HL-60/S4 treated with retinoic acid at 250 ng/mL for 4 days and 3 days (cell line): ENCODE data around the gene KRT33A.
"Not testable (repeated sequence)": the region's sequence is repeated elsewhere in the genome, so short reads cannot be mapped to it uniquely, and the experiment has no call there.

Experiments used
- in situ Hi-C: fragments of 300-500 bp; cut with MboI; formaldehyde crosslinking; loops from 2 replicates; pipeline ENCODE4 v1.7.0; 2022; ENCODE audit warnings: low sequenced_read_pairs

KRT33A gene

DNA sequence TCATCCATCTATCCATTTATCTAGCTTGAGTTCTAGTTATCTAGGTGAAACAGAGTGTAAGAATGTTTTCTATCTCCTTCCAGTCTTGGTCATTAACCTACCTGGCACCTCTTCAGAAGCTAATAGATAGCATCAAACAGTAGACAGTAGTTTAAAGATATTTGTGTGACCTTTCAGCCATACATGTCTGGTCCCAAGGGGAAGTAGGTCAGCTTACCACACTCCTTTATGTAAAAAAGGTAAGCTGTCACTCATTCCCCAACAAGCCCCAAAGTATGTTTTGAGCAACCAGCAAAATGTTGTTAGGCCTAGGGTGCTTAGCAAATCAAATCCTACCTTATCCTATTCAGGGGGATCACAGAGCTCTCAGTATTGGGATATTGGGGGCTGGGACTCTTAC is 15.4 kb upstream of the KRT33A start:
- in situ Hi-C loops, result no loop called here

DNA sequence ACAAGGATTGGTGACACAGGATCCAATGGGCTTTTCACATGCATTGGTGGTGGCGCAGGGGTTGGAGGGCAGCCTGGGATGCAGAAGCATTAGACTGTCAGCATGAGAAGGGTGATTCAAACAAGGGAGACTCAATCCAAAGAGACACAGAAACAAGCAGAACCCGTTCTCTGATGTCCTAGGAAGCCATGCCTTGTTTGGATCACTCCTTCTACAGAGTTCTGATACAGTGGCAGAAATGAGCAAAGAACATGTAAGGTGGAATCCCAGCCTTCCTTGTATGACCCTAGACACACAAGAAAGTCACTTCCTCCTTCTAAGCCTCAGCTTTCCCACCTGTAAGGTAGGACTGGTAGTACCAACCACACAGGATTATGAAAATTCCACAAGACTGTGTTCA is 13.3 kb upstream of the KRT33A start:
- in situ Hi-C loops, result no loop called here

DNA sequence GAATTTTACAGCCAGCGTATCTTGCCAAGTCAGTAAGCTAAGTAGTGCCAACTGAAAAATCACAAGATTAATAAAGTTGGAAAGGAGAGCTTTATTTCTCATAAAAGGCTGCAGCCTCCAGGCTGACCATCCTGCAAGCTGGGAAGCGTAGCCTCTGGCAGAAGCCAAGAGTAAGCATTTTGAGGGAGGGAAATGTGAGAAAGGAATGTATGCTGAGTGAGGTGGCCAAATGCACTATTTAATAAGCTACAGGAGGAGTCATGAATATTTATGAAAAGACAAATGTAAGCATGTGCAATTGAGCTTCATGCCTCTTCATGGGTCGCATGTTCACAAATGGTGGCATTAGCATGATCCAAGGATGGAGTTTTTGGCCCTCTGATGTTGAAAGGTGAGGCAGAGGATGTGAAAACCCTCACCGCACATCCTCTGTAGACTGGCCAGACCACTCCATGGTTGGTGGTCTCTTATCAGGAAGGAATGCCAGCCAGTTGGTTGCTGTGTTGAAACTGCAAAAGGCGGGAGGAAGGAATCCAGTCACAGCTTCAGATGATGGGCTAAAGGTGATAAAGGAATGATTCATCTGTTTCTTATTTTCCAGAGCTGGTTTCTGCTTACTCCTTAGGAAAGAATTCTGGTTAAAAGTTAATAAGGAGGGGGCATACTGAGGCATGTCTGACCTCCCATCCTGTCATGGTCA is 9.8 kb upstream of the KRT33A start:
- in situ Hi-C loops, result no loop called here

DNA sequence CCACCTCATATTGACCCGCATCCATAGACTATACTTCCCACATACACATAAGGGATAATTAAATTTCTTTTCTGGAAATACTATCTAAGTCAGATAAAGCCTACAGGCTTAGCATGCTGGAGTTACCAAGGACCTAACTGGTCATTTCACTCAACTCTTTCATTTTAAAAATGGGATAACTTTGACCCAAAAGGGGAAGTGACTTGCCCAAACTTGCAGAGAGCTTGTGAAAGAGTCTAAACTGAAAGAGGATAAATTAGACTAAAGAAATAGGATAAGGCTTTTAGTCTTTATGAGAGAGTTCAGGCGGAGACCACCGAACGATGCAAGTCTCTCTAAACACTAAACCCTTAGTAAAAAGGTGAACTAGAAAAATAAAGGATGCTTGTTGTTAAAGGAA is 3.9 kb upstream of the KRT33A start:
- in situ Hi-C loops, result no loop called here

DNA sequence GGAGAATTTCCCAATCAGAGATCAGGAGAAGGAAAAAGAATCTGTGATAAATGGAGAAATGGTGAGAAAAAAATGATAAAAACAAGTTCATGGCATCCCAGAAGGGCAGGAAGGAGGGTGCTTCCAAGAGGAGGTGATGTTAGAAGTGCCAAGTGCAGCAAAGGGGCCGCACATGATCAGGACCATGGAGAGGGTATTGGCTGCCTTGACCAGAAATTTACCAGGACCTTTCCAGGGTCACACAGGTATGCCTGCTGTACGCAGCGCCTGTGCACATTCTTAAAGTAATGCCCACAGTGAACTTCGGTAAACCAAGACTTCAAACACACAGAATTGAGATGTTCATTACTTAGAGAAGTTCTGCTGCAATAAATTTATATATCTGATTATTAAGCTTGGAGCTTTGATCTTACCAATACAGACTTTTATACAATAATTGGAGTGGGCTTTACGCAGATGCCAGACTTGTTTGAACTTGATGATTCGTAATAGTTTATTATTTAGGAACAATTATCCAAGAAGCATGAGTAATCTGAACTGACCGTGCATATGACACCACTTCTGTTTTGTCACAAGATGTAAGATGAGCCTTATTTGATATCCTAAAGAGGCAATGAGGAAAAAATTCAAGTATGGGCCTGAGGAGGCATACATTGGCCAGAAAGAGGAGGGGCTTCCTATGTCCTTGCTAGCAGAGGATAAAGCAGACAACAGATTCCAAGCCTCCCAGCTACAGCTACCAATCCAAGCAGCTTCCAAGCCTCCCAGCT is 2.2 kb upstream of the KRT33A start:
- in situ Hi-C loops, result no loop called here

DNA sequence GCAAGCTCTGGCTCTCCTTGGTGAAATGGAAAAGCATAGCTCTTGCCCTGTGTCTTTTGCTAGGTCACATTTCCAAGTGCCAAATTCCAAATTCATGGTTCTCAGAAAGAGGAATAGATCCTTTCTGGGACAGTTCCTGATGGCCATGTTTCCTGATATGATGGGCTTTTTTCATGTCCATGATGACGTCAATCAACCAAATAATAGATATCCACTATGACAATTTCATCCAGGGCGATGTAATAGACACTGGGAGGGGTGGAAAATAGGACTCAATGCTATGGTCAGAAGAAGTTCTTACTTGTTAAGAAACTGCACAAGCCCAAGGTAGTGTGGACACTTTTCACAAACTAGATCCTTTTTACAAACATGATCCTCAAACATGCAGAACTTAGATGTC is 549 bp upstream of the KRT33A start:
- in situ Hi-C loops, result no loop called here

DNA sequence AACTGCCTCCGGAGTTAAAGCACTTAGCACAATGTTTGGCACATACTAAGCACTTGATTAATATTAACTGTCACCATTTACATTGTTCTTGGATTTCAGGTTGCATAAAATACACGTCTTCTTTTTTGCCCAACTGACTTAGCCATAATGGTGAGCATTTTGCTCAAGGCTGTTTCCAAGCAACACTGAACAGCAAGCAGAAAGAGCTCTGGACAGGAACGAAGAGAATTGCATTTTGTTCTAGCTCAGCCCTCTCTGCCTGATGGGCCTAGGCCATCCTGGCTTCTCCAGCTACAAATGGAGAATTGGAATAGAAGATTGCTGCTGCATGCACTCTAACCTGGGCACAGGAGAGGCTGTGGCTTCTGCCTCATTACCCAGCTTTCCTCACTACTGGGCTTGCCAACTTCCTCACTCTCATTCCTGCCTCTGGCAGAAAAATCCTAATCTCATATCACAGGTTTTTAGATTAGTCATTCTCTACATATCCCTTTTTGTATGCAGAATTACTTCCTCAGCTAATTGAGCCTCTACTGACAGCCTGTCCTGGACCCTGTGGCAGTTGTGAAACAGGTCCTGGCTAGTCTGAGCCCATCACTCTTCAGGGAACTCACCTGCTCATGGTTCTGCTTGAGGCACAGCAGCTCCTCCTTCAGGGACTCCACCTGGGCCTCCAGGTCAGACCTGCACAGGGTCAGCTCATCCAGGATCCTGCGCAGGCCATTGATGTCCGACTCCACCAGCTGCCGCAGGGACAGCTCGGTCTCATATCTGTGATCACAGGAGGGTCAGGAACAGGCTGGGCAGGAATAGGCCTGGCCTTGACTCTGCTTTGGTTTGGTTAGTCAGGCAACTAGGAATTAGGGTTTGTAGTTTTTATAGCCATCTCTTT is 2.5 kb downstream of the KRT33A start:
- in situ Hi-C loops, result no loop called here

DNA sequence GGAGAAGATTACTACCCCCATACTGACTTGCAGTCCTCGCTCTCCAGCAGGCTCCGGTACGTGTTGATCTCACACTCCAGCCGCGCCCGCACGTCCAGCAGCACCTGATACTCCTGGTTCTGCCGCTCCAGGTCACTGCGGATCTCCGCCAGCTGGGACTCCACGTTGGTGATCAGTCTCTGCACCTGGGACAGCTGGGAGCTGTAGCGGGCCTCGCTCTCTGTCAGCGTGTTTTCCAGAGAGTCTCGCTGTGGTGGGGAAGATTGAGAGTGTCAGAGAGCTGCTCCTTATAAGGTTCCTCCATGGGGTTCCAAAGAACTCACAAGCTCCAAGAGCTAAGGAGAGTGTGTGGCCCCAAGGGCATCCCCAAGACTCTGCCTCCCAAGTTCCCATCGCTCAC is 4.2 kb downstream of the KRT33A start:
- in situ Hi-C loops, result not testable (repeated sequence)

DNA sequence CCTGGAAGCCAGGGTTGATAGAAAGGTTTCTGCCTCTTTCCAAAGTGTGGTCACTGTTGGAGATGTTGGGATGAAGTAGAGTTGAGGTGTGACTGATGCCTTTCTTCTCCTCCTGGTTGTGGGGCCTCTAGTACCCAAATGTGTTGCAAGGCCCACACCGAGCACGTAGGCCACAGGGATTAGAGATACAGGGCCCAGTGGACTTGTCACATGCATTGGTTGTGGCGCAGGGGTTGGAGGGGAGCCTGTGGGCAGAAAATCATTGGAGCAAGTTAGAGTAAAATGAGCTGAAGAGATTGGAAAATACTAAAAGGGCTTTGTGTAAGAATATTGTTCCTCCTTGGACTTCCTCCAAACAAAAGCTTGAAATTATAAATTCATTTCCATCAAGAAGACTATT is 4.6 kb downstream of the KRT33A start:
- in situ Hi-C loops, result no loop called here

DNA sequence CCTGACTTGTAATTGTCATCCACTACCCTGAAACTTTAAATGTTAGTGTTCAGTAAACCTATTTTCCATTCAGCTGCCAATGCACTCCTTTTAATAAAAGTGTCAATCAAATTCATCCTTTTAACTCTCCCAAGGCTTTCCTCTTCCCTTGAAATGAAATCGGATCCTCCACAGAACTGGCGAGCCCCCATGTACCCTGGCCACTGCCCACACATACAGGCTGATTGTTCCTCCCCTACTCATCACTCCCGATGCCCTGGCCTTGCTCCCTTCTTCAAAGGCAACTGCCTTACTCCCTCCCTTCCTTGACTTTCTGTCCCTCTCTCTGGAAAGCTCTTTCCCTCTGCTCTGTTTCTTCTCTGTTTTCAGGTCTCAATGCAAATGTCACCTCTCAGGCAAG is 7.6 kb downstream of the KRT33A start:
- in situ Hi-C loops, result no loop called here

DNA sequence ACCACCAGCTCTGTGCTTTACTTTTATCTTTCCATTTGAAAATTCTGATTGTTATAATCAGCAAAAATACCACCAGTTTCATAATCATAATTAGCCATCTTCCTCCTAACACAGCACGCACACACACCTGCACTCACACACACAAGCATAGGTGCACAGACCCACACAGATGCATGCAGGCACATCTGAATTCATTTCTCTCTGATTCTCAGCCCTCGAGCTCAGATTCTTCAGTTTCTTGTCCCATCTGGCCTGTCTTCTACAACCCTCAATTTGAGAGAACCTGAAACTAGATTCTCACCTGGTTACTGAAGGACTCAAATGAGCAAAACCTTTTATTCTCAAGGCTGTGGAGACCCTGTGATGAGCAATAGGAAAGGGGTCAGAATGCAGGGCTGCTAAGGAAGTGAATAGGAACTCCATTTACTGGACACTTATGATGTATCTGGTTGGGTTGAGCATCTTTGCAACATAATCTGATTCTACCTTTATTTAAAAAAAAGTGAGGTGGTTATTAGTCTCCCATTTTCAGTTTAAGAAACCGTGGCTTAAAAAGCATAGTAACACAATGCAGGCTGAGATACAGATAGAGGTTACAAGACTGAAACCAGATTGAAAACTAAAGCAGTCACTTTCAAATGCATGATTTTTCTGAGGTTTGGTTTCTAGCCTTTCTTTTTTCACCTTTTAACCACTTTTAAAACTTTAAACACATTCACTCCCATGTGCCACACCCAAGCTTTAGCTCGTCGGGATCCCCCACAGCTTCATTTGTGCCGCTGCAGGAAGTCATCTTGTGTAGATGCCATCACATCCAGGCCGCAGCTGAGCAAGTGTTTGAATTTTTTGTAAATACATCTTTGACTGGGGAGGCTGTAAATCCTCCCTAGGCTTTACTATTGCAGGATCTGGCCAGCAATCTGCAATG is 9.4 kb downstream of the KRT33A start:
- in situ Hi-C loops, result no loop called here

DNA sequence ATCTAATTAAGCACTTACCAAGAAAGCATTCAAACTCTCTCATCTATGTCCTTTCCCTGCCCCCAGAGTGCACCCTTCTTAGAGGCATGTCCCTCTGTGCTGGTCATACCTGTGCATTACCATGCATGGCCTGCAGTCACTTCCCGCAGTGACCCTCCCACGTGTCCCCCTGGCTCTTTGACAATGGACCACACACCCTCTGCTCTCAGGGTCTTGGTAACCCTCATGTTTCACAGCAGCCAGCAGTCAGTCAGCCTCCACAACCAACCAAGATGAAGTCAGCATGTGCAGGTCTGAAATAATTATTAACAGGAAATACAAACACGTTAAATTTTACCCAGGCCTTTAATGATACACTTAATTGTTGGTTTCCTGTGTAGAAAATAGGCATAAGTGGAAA is 10.1 kb downstream of the KRT33A start:
- in situ Hi-C loops, result no loop called here

DNA sequence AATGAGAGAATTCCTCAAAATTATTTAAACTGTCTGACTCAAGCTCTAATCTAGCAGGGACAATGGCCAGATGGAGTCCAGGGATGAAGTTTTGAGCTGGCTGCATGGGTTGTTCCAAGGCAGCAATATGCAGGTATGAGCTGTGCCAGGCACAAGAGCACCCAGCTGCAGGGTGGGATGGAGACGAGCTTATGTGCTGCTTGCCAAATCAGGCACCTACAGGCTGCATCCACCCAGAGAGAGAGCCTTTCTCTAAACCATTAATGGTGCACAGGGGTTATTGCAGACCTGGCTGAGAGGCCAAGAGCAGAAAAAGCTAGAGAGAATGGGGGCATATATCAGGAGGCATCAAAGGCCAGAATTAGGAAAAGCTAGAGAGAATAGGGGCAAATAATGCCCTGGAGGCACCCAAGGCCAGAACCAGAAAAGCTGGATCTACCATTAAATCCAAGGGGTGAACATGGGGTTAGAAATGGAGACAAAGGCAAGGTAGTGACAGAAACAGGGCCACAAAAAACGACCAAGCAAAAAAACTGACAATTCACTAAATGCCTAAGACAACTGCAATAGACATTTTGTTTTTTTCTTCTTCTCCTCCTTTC is 11.0 kb downstream of the KRT33A start:
- in situ Hi-C loops, result no loop called here

DNA sequence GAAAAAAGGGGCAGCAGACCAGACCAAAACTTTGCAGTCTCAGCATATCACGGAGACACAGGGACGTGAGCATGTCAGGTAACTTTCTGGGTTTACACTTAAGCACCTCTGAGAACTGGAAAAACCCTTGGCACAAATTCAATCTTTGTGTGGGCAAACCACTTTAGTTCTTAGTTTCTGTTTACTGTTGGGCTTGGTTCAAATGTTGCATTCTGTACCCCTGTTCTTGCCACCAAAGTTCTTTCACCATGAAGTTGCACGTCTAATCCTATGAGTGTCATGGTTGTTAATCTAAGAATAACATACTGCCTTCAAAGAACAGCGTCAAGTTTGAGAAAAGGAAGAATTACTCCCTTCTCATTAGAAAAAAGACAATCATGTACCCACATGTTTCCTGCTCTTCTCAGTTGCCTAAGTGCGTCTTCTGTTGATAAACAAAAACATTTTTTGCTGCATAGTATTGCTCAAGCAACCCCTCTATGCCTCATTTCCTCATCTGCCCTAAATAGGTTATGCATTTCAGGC is 11.6 kb downstream of the KRT33A start:
- in situ Hi-C loops, result no loop called here

DNA sequence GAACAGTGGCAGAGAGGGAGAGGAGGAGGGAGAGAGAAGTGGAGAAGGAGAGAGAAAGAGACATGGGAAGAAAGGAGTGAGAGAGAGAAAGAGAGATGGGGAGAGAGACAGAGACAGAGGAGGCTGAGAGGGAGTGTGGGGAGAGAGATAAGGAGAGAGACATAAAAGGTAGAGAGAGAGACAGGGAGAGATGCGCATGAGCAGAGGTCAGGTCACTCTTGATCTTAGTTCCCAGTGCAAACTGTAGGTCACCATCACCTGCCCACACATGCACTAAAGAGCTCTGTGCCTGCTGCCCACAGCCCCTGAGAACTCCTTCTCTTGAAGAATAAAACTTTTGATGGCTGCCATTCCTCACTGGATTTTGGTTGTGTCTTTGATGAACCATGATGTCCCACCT is 14.9 kb downstream of the KRT33A start:
- in situ Hi-C loops, result no loop called here

DNA sequence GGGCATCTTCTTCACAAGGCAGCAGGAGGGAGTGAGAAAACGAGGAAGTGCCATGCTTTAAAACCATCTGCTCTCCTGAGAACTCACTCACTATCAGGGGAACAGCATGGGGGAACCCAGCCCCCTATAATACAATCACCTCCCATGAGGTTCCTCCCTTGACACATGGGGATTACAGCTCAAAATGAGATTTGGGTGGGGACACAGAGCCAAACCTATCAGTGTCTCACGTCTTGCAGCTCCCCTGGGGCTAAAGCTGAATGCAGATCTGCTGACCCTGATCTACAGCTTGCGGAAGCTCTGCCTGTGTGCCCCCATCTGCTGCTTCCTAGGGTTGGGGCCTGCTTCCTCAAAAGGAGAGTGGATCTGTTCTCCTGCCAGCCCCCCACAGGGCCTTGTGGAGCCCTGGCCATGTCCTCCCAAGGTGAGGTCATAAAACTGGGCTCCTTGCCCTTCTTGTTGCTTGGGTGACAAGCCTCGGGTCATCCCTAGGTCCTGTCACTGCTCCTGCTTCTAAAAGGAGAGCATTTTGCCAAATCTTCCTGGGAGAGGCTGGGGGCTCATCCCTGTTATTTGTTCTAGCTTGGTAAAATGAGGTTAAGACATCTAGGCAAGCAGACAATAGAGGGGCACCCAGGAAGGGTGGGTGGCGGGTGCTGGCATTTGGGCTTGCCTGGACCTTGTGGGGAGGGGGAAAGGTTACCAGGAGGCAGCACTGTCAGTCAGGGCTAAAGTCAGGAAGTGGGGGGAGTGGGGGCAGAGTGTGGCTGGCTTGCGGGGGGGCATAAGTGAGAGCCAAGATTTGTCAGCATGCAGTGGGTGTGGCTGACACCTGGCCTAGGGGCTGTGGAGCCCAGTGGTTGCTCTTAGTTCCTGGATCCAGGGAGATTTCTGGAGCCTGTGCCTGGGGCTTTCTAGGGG is 16.0 kb downstream of the KRT33A start:
- in situ Hi-C loops, result no loop called here

DNA sequence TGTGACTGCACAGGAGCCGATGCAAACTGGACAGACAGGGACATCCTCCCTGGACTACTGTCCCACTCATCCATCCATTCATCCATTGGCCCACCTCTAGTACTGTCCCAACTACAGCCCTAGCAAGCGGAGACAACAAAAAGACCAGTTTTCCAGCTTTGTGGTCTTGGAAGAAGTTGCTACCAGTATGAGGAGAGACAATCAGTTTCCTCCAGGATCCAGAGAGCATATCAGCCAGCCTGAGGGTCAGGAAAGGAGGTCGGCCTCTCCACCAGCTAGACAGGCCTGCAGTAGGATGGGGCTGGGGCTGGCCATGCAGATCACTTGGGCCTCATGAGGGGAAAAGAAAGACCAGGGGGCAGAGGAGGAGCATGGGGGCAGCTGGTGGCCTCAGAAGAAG is 16.8 kb downstream of the KRT33A start:
- in situ Hi-C loops, result no loop called here

DNA sequence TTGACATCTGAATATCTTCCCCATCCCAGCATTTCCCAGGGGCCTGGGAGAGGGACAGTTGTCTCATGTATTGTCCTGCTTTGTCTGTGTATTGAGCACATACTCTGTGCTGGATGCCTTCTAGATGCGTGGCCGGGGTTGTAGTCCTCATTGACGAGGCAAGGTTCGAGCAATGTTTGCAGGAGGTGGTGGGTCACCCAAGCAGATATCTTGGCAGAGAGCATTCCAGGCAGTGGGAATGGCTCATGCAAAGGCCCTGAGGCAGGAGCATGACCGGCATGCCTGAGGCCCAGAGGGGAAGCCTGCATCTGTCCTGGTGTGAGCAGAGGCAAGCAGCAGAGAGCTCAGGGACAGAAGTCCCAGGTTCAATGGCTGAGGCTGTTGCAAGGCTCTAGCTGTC is 17.5 kb downstream of the KRT33A start:
- in situ Hi-C loops, result no loop called here

DNA sequence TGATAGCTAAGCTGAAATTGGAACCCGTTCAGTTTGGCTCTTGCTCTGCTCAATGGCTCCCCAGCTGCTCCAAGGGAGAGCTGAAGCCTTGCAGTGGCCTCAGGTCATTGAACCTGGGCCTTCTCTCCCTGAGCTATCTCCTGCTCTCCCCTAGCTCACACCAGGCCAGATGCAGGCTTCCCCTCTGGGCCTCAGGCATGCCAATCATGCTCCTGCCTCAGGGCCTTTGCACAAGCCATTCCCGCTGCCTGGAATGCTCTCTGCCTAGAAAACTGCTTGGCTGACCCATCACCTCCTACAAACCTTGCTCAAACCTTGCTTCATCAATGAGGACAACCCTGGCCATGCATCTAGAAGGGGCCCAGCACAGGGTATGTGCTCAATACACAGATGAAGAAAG is 18.4 kb downstream of the KRT33A start:
- in situ Hi-C loops, result no loop called here
